Stimulated activated CD4-positive, alpha-beta T cell treated with anti-CD3 and anti-CD28 coated beads, Interleukin-15, amount 100 ng/mL, for 24 hours (primary cell): ENCODE measurements around the gene PDGFRB.

Source experiments
- DNase-seq: peaks from one replicate; pipeline ENCODE4 v3.0.0-alpha.2; 2020

PDGFRB gene

DNA sequence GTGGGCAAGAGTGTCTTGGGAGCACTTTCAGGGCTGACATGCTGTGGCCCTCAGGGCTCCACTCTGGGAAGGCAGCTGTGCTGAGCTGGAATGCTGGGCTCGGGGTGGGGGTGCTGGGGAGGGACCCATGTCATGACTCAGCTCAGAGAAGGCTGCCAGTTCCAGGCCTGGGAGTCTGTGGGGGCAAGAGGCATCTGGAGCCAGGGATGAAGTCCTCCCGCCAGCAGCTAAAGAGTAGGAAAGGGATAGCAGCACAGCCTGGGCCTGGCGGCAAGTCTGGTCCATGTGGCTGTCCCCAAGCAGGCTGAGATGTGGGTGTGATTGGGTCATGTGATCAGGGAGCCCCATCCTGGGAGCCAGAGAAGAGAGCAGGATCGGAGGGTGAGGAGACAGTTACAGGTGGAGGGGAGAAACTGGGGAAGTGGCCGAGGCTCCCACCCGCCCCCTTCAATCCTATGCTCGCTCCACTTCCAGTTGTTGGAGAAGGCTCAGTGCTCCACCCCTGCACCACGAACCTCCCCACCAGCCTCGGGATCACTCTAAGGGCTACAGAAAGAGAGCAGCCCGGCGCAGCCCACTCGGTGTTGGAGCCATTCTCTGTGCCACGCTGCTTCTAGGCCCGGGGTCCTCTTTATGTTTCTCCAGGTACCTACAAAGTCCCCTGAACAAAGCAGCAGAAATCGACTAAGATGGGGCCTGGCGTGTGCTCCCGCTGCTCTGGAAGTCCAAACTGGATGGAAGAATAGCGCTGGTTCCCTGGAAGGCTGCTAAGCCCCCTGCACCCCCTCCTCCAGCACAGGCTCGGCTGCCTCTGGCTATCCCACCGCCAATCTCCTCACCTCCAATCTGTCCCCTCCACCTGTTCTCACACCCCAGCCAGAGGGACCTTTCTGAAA lies 12.0 kb downstream of the PDGFRB start:
- no peak for DNase-seq

- DNase-seq: no peak
Observed at GRCh38 chr5:150142959-150143349, 12.7 kb downstream of the PDGFRB start.

DNA sequence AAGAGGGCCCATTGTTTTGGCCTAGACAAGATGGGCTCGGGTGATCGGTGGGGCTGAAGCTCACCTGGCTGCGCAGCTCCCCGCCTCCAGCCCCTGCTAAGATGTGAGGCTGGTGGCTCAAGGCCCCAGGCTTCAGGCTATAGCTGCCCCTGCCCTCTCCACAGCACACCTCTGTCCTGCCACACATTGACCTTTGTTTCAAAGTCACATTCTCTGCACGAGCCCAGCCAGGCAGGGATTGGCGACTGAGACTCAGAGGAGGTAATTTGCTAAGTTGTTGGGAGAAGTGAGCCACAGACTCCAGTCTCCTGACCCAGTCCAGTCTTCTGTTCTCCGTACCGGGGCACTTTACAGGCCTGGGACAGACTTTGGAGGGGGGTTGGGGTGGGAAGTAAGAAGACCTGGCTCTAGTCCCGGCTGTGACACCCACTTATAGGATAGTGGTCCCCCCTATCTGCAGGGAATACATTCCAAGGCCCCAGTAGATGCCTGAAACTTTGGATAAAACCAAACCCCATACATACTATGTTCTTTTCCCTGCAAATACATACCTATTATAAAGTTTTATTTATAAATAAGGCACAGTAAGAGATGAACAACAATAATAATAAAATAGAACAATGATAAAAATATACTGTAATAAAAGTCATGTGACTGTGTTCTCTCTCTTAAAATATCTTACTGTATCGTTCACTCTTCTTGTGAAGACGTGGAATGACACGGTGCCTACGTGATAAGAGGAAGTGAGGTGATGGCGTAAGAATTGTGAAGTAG lies 13.3 kb downstream of the PDGFRB start:
- DNase-seq: no peak

DNA sequence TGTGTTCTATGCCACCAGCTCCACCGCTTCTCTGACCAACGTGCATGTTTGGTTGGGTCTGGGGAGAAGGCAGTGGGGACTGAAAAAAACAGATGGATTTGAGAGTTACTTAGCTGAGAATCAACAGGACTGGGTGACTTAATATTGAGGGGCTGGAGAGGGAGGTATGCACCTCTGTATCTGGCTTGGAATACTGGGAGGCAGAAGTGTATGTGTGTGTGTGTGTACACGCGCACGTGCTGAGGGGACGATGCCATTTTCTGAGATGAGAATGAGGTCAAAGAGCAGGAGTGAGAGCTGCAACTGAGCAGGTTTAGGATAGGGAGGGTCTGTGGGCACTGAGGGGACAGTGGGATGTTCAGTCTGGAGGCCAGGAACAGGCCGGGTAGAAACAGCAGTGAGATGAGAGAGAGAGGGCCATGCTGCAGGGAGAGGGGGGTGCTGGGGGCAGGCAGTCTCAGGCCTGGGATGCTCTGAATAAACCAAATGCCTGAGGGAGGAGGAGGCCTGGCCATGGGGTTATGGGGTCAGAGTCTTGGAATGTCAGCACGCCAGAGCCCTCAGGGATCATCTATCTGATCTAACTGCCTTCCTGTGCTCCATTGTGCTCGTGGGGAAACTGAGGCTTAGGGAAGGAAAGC lies 14.0 kb downstream of the PDGFRB start:
- DNase-seq: no peak

DNA sequence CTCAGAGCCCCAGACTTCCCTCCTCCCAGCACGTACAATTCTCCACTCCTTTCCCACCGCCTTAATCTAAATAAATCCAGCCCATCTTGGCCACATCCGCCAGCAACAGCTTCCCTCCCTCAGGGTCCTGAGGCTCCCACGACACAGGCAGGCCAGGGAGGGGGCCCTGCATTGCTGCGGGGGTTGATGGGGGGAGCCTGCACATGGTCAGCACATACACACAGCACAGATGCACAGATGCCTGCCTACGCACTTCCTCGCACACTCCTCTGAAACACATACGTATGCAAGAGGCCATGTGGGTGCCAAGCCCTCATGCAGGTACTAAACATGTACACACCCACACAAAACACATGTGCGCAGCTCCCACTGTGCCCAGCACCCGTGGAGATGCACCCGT lies 14.8 kb downstream of the PDGFRB start:
- no peak for DNase-seq

DNA sequence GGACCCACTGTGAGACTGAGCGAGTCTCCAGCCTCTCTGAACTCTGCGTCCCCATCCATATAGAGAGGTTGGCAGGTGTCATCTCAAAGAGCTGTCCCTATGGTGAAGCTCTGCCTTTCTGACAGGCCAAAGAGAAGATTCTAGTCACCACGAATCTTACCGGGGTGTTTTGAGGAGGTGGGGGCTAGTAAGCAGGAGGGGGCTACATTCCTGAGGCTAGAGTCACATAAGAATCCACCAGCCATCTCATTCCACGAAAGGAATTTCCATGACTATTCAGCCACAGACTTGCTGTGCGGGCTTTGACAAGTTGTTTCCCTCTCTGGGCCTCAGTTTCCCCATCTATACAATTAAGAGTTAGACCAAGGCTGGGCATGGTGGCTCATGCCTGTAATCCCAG lies 16.3 kb downstream of the PDGFRB start:
- no peak for DNase-seq

GRCh38 chr5:150138551-150139265 lies 16.9 kb downstream of the PDGFRB start:
- DNase-seq: no peak

- DNase-seq: no peak
Observed at GRCh38 chr5:150137997-150138396, 17.6 kb downstream of the PDGFRB start.

GRCh38 chr5:150137168-150137957 lies 18.3 kb downstream of the PDGFRB start:
- no peak for DNase-seq

DNA sequence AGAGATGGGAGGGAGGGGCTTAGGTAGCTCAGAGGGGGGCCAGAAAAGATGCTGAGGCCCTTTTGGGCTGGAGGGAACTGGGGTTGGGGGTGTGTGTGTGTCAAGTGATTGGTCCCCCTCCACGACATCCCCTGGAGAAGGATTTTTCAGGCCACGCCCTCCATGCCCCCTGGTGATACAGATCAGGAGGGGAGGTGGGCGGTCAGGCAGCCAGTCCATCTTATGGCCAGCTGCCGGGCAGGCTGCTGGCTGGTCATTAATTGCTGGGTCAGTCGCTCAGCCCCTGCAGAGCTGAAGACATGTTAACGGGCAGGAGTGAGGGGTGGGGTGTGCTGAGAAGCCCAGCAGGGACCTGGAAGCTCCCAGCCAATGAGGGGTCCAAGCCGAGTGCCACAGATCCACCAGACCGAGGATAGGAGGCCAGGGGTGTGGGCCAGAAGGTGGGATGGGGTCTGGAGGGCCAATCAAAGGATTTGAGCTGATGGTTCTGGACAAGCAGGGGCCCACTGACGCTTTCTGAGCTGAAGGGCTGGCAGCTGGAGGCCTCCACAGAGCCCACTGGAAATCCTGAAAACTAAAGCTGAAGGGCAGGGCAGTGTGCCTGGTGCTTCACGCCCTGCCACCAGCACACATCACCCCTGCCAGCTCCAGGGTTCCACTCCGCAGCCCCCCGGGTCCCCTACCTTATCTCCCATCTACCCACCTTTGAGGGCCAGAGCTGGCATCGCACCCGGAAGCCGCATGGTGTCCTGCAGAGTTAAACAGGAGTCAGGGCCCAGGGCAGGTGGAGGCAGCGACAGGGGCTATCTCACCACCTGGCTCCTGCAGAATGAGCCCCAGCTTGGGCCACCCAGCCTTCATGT lies 19.1 kb downstream of the PDGFRB start:
- no peak for DNase-seq

GRCh38 chr5:150135557-150136304 lies 19.9 kb downstream of the PDGFRB start:
- no peak for DNase-seq

GRCh38 chr5:150134198-150134588 lies 21.5 kb downstream of the PDGFRB start:
- DNase-seq: no peak

DNA sequence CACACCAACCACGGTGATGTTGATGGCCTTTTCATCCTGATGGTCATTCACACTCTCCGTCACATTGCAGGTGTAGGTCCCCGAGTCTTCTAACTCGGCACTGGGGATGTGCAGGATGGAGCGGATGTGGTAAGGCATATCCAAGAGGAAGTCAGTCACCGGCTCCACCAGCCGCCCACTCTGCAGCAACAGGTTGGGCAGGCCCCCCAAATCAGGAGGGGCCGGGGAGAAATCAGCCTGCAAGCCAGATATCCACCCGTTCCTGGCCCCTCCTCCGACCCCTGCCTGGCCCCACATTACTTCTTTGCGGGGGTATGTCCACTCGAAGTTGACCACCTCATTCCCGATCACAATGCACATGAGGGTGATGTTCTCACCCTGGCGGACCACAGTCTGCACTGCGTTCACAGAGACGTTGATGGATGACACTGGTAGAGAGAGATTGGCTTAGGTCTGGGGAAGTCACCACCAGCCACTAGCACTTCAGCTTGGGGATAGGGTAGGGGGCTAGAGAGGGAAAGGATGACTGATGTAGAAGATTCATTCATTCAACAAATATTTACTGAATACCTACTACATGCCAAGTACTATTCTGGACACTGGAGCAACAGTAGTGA lies 22.0 kb downstream of the PDGFRB start:
- no peak for DNase-seq

GRCh38 chr5:150132740-150133139 lies 22.9 kb downstream of the PDGFRB start:
- DNase-seq: no peak

GRCh38 chr5:150131978-150132694 lies 23.5 kb downstream of the PDGFRB start:
- DNase-seq: no peak

DNA sequence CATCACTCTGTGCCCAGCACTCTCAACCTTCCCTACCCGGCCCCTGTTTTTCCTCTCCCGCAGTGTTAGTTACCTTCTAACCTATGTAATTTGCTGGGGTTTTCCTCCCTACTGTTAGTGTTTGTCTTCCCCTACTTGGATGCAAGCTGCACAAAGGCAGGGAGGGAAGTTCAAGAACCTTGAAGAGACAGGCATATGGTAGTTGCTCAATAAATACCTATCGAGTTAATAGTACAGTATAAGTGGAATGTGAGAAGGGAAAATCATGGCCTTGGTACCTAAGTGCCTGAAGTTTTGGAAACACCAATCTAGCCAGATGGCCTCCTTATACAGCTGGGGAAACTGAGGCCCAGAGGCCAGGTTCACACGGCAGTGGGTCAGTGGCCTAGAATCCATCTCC lies 24.2 kb downstream of the PDGFRB start:
- no peak for DNase-seq

DNA sequence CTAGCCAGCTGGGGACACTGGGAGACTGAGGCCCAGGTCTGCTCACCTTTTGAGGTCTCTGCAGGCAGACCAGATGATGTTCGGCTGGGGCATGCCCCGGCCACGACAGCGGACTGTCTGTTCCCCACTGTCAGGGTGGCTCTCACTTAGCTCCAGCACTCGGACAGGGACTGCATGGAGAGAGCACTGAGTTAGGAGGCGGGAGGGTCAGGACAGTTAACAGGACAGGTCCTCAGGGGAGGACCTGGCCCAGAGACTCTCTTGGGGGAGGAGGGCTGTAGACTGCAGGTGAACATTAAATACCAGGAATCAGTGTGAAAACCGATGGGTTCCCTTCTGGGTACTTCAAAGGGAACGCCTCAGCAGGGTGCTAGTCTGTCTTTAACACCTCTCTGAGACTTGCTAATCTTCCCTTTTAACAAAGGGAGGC lies 25.1 kb downstream of the PDGFRB start:
- no peak for DNase-seq

DNA sequence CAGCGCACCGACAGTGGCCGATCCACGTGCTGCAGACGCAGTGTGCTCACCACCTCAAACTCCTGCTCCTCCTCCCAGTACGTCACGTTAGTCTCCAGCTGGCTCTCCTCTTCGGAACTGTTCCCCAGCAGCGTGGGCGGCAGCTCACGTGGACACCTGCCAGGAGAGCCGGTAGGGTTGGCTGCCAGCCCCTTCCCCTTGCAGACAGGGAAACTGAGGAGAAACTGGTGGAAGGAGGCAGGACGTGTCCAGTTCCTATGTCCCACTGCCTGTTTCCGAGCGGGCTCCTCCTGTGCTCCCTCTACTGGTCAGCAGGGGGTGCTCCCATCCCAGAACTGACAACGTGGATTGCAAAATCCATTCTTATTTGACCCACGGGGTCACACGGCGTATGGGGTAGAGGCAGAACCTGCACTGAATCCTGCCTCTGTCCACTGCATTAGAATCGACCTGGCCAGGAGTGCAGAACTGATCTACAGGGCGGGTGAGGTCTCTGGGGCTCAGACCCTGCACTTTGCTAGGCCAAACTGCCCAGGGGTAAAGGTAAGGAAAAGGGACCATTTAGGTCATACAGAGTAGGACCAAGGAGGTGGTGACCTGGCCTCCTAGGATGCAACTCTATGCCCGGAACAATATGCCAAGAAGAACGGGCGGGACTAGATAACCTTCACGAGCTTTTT lies 25.7 kb downstream of the PDGFRB start:
- peak; percentile 68 for DNase-seq

DNA sequence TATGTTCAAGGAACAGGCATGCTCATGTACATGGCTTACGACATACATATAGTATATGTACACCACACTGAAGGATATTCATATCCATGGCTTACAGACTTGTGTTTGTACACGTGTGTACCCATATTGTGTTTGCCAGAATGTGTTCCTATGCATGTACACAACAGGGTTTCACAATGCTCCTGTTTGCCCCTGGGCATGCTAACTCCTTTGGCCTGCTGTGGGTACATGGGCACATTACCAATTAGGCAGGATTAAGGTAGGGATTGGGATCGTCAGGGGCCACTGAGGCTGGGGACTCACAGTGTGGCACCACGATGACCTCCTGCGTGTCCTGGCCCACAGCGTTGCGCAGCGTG lies 26.2 kb downstream of the PDGFRB start:
- DNase-seq: no peak
